GM21723 (cell line): ENCODE results near the gene FADS1.

Source experiments
- ATAC-seq: cut with Tn5 transposase; IDR thresholded peaks from one replicate; pipeline ENCODE4 v1.9.1; 2021; ENCODE audit warnings: mild to moderate bottlenecking, moderate library complexity; ENCODE audit not compliant: unreplicated experiment

Gene FADS1

GRCh38 chr11:61778920-61779650 lies 37.7 kb downstream of the FADS1 start:
- ATAC-seq, result no peak

- ATAC-seq, result no peak
Measured at GRCh38 chr11:61778357-61778886, 38.4 kb downstream of the FADS1 start.

- ATAC-seq, result no peak
Measured at GRCh38 chr11:61777234-61778090, 39.3 kb downstream of the FADS1 start.

GRCh38 chr11:61776561-61777075 lies 40.2 kb downstream of the FADS1 start:
- ATAC-seq, result no peak

- no peak for ATAC-seq
Measured at GRCh38 chr11:61775606-61776554, 40.9 kb downstream of the FADS1 start.

- no peak for ATAC-seq
Measured at GRCh38 chr11:61775106-61775505, 41.7 kb downstream of the FADS1 start.

- ATAC-seq, result no peak
Measured at GRCh38 chr11:61774411-61774810, 42.4 kb downstream of the FADS1 start.

GRCh38 chr11:61773809-61774208 lies 43.0 kb downstream of the FADS1 start:
- no peak for ATAC-seq

GRCh38 chr11:61773356-61773755 lies 43.4 kb downstream of the FADS1 start:
- no peak for ATAC-seq

GRCh38 chr11:61771985-61772455 lies 44.8 kb downstream of the FADS1 start:
- no peak for ATAC-seq

- no peak for ATAC-seq
Measured at GRCh38 chr11:61771195-61771894, 45.5 kb downstream of the FADS1 start.

GRCh38 chr11:61769946-61770683 lies 46.7 kb downstream of the FADS1 start:
- ATAC-seq, result no peak

GRCh38 chr11:61769169-61769920 lies 47.5 kb downstream of the FADS1 start:
- no peak for ATAC-seq

GRCh38 chr11:61768376-61769076 lies 48.3 kb downstream of the FADS1 start:
- no peak for ATAC-seq

GRCh38 chr11:61766353-61766841 lies 50.4 kb downstream of the FADS1 start:
- no peak for ATAC-seq

- no peak for ATAC-seq
Measured at GRCh38 chr11:61765550-61766253, 51.1 kb downstream of the FADS1 start.
